Endodermal cell (in vitro differentiated cells): ENCODE results near the gene LDLRAD4. TPM values are rescaled to one million over a fixed set of nuclear protein-coding genes. Genes with fewer than 3 reads are reported as not detected.
A peak's percentile ranks its signal among the peaks of the same experiment; 100 is the strongest.

ENCODE experiments used
- DNase-seq: peaks from one replicate; pipeline ENCODE4 v3.0.0-alpha.2; 2017
- H3K27ac ChIP-seq: 2 replicates; pipeline ENCODE4 v1.5.1; 2013; ENCODE audit warnings: mild to moderate bottlenecking, low read depth, low read length, moderate library complexity
- H3K27me3 ChIP-seq: 2 replicates; pipeline ENCODE4 v1.6.1; 2013; ENCODE audit warnings: mild to moderate bottlenecking, low read length, moderate library complexity; ENCODE audit not compliant: insufficient read depth, control insufficient read depth, poor library complexity, severe bottlenecking
- H3K36me3 ChIP-seq: 2 replicates; pipeline ENCODE4 v1.7.0; 2013; ENCODE audit warnings: mild to moderate bottlenecking, low read length, moderate library complexity; ENCODE audit not compliant: control insufficient read depth, insufficient read depth
- H3K4me1 ChIP-seq: one replicate; pipeline ENCODE4 v1.7.0; 2013; ENCODE audit warnings: low read length; ENCODE audit not compliant: control insufficient read depth, insufficient read depth
- H3K4me3 ChIP-seq: 2 replicates; pipeline ENCODE4 v1.5.1; 2013; ENCODE audit warnings: mild to moderate bottlenecking, low read length, moderate library complexity
- H3K9ac ChIP-seq: 2 replicates; pipeline ENCODE4 v1.6.1; 2013; ENCODE audit warnings: mild to moderate bottlenecking, low read length, moderate library complexity; ENCODE audit not compliant: poor library complexity, severe bottlenecking; ENCODE audit errors: extremely low read depth
- H3K9me3 ChIP-seq: 2 replicates; pipeline ENCODE4 v1.6.1; 2013; ENCODE audit warnings: mild to moderate bottlenecking, low read length, moderate library complexity; ENCODE audit not compliant: control insufficient read depth
- H3K27ac Mint-ChIP-seq: 2 replicates; pipeline ENCODE4 v1.8.0; 2020; ENCODE audit warnings: mixed read lengths
- H3K27me3 Mint-ChIP-seq: 2 replicates; pipeline ENCODE4 v1.8.0; 2021; ENCODE audit warnings: mild to moderate bottlenecking, mixed read lengths; ENCODE audit not compliant: insufficient read depth
- H3K36me3 Mint-ChIP-seq: 2 replicates; pipeline ENCODE4 v1.8.0; 2020; ENCODE audit warnings: low read depth, mixed read lengths
- H3K4me1 Mint-ChIP-seq: 2 replicates; pipeline ENCODE4 v1.8.0; 2020; ENCODE audit warnings: mixed read lengths
- H3K4me3 Mint-ChIP-seq: 2 replicates; pipeline ENCODE4 v1.8.0; 2020; ENCODE audit warnings: mild to moderate bottlenecking, moderate library complexity, mixed read lengths
- H3K9me3 Mint-ChIP-seq: 2 replicates; pipeline ENCODE4 v1.8.0; 2020; ENCODE audit warnings: mild to moderate bottlenecking, mixed read lengths
- CTCF ChIP-seq: fragments of 200-600 bp; sonication (generic); conservative IDR thresholded peaks from 2 replicates; pipeline ENCODE4 v1.5.0; 2021; ENCODE audit warnings: antibody characterized with exemption, mild to moderate bottlenecking
- WGBS, 2 experiments: methylation state at CpG; one replicate each; pipeline versions ENCODE4 v1.1.5 to v1.1.7; 2013; ENCODE audit warnings: missing lambda C conversion rate in 2 of 2, mixed read lengths in 1 of 2; ENCODE audit not compliant: insufficient coverage in 1 of 2, insufficient read length in 1 of 2; 5-methylcytosine and 5-hydroxymethylcytosine counted together
- total RNA-seq, 2 donors: library from RNA; stranded (reverse); fragmentation: NEBNext Ultra II Directional in 1 of 2; extraction: Animal tissue kit (Norgen Biotek cat#: 25700) in 1 of 2; gene quantifications; 2 replicates in 1 of 2; 3 replicates in 1 of 2; pipeline ENCODE4 v1.2.1, GENCODE V29; 2021

Gene LDLRAD4
- total RNA-seq, 2 donors from 2014 or later: 14.9 to 15.1 TPM

GRCh38 chr18:13387855-13388548 is 169.4 kb downstream of the LDLRAD4 start:
- no peak overlapping the region for H3K27ac Mint-ChIP-seq
- H3K4me1 Mint-ChIP-seq: no peaks in the 10 kb centered on the region
- Histone ChIP-seq H3K4me3 (no peak overlapping the region), H3K9ac (no peak overlapping the region), H3K27me3 (no peaks in the 10 kb centered on the region), H3K4me1 (no peaks in the 10 kb centered on the region), H3K36me3 (no peaks in the 10 kb centered on the region), H3K9me3 (no peaks in the 10 kb centered on the region), H3K27ac (no peak overlapping the region)
- no peak for DNase-seq
- H3K36me3 Mint-ChIP-seq: no peaks in the 10 kb centered on the region
- 77 to 82% methylated on average over 9 to 13 of the region's 13 CpGs for WGBS, 2 experiments
- no peaks in the 10 kb centered on the region for H3K27me3 Mint-ChIP-seq
- no peak overlapping the region for H3K4me3 Mint-ChIP-seq
- TF ChIP-seq CTCF: no peak
- H3K9me3 Mint-ChIP-seq: no peaks in the 10 kb centered on the region

- no peaks in the 10 kb centered on the region for H3K9me3 ChIP-seq
- Mint-ChIP-seq H3K36me3 (no peaks in the 10 kb centered on the region), H3K27ac (no peak overlapping the region), H3K9me3 (no peaks in the 10 kb centered on the region), H3K4me1 (no peaks in the 10 kb centered on the region), H3K27me3 (no peaks in the 10 kb centered on the region), H3K4me3 (no peak overlapping the region)
- no peak overlapping the region for H3K27ac ChIP-seq
- H3K9ac ChIP-seq: no peak overlapping the region
- no peak overlapping the region for H3K4me3 ChIP-seq
- H3K4me1 ChIP-seq: no peaks in the 10 kb centered on the region
- 91 to 92% methylated on average over 22 to 25 of the region's 25 CpGs for WGBS, 2 experiments
- no peaks in the 10 kb centered on the region for H3K36me3 ChIP-seq
- H3K27me3 ChIP-seq: no peaks in the 10 kb centered on the region
- peak; percentile 68 for DNase-seq
- TF ChIP-seq CTCF: no peak
These were observed 170.3 kb downstream of the LDLRAD4 start for GRCh38 chr18:13388586-13389490.

GRCh38 chr18:13389491-13390131 is 171.1 kb downstream of the LDLRAD4 start:
- no peaks in the 10 kb centered on the region for H3K9me3 Mint-ChIP-seq
- H3K4me3 Mint-ChIP-seq: no peak overlapping the region
- no peaks in the 10 kb centered on the region for H3K4me1 Mint-ChIP-seq
- Histone ChIP-seq H3K27me3 (no peaks in the 10 kb centered on the region), H3K9me3 (no peaks in the 10 kb centered on the region), H3K36me3 (no peaks in the 10 kb centered on the region), H3K4me3 (no peak overlapping the region), H3K27ac (no peak overlapping the region), H3K9ac (no peak overlapping the region), H3K4me1 (no peaks in the 10 kb centered on the region)
- no peaks in the 10 kb centered on the region for H3K36me3 Mint-ChIP-seq
- TF ChIP-seq CTCF: no peak
- no peak for DNase-seq
- 84 to 100% methylated on average over 2 to 5 of the region's 6 CpGs for WGBS, 2 experiments
- no peak overlapping the region for H3K27ac Mint-ChIP-seq
- H3K27me3 Mint-ChIP-seq: no peaks in the 10 kb centered on the region
